Measurements from ENCODE around the gene SLC6A16.

SLC6A16 gene

DNA sequence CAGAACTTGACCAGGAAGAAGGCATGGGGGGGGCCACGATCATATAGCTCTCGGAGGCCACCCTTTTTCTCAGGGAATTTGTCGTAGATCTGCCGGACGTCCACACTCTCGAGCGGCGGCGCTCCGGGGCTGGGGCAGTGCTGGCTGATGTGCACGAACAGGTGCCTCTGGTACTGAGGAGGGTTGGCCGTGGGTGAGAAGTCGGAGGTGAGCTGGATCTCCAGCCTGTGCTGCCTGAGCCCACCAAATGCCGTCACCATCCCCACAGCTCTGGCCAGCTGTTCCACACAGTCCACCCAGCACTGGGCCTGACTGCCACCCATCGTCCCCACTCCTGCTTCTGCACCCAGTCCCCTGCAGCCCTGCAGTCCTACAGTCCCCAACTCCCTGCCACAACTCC, 22.2 kb upstream of the SLC6A16 start:
- no peak overlapping the region for H3K27ac ChIP-seq (replicated peaks)
- TF ChIP-seq SPI1 (IDR thresholded peaks at IDR 0.05; ENCODE audit: borderline replicate concordance, low read depth): no peak
- no peak for TF ChIP-seq POLR2AphosphoS5 (IDR thresholded peaks at IDR 0.05; ENCODE audit: low read depth)
- TF ChIP-seq GABPA (IDR thresholded peaks at IDR 0.05; ENCODE audit: low read depth): no peak
- TF ChIP-seq, protein P1, sequence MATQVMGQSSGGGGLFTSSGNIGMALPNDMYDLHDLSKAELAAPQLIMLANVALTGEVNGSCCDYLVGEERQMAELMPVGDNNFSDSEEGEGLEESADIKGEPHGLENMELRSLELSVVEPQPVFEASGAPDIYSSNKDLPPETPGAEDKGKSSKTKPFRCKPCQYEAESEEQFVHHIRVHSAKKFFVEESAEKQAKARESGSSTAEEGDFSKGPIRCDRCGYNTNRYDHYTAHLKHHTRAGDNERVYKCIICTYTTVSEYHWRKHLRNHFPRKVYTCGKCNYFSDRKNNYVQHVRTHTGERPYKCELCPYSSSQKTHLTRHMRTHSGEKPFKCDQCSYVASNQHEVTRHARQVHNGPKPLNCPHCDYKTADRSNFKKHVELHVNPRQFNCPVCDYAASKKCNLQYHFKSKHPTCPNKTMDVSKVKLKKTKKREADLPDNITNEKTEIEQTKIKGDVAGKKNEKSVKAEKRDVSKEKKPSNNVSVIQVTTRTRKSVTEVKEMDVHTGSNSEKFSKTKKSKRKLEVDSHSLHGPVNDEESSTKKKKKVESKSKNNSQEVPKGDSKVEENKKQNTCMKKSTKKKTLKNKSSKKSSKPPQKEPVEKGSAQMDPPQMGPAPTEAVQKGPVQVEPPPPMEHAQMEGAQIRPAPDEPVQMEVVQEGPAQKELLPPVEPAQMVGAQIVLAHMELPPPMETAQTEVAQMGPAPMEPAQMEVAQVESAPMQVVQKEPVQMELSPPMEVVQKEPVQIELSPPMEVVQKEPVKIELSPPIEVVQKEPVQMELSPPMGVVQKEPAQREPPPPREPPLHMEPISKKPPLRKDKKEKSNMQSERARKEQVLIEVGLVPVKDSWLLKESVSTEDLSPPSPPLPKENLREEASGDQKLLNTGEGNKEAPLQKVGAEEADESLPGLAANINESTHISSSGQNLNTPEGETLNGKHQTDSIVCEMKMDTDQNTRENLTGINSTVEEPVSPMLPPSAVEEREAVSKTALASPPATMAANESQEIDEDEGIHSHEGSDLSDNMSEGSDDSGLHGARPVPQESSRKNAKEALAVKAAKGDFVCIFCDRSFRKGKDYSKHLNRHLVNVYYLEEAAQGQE (IDR thresholded peaks at IDR 0.05; ENCODE audit: insufficient replicate concordance, low read depth): no peak
- TF ChIP-seq, protein P2, sequence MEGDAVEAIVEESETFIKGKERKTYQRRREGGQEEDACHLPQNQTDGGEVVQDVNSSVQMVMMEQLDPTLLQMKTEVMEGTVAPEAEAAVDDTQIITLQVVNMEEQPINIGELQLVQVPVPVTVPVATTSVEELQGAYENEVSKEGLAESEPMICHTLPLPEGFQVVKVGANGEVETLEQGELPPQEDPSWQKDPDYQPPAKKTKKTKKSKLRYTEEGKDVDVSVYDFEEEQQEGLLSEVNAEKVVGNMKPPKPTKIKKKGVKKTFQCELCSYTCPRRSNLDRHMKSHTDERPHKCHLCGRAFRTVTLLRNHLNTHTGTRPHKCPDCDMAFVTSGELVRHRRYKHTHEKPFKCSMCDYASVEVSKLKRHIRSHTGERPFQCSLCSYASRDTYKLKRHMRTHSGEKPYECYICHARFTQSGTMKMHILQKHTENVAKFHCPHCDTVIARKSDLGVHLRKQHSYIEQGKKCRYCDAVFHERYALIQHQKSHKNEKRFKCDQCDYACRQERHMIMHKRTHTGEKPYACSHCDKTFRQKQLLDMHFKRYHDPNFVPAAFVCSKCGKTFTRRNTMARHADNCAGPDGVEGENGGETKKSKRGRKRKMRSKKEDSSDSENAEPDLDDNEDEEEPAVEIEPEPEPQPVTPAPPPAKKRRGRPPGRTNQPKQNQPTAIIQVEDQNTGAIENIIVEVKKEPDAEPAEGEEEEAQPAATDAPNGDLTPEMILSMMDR (IDR thresholded peaks at IDR 0.05; ENCODE audit: insufficient read depth, low read length): no peak
- H3K4me3 ChIP-seq (replicated peaks; ENCODE audit: insufficient read depth, low read length): no peak overlapping the region
- no peak for DNase-seq (ENCODE audit: low read depth in 1 of 2, low spot score in 1 of 2)
- no peaks in the 10 kb centered on the region for H3K27me3 ChIP-seq (ENCODE audit: insufficient read depth, poor library complexity, severe bottlenecking)

DNA sequence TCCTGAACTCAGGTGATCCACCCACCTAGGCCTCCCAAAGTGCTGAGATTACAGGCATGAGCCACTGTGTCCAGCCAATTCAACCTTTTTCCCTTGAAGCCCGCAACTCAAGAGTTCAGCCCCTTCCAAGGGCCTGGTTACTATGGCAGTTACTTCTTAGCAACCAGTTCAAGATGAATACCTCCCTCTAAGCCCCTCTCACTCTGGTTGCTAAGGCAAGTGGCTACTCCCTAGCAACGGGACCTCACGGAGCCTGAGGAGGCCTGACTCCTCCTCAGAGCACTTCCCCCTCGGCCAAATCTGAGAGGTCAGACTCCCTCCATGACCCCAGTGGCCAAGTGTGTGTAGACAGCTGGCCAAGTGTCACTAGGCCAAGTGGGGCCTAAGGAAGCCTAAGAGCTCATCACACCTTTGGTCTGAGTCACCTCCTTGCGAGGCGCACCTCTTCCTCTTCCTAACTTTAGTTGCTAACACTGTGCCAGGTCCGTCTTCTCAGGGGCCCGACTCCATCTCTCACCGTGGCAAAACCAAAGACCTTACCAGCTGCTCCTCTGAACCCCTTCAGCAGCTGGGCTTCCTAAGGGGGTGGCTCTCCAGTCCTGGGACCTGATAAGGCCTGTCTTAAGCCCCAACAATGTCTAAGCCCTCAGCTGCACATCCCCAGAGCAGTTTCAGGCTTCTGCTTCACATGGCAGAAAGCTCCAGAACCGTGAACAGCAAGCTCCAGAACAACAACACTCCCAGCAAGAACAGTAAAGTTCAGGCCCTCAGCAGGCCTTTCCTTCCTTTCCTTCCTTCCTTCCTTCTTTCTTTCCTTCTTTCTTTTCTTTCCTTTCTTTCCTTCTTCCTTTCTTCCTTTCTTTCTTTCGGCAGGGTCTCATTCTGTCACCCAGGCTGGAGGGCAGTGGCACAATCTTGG, 19.8 kb upstream of the SLC6A16 start:
- no peak overlapping the region for H3K27ac ChIP-seq (replicated peaks)
- no peak overlapping the region for H3K4me3 ChIP-seq (replicated peaks; ENCODE audit: insufficient read depth, low read length)
- no peak for TF ChIP-seq SPI1 (IDR thresholded peaks at IDR 0.05; ENCODE audit: borderline replicate concordance, low read depth)
- TF ChIP-seq POLR2AphosphoS5 (IDR thresholded peaks at IDR 0.05; ENCODE audit: low read depth): no peak
- TF ChIP-seq, protein P2 (IDR thresholded peaks at IDR 0.05; ENCODE audit: insufficient read depth, low read length): no peak
- TF ChIP-seq GABPA (IDR thresholded peaks at IDR 0.05; ENCODE audit: low read depth): no peak
- TF ChIP-seq, protein P1 (IDR thresholded peaks at IDR 0.05; ENCODE audit: insufficient replicate concordance, low read depth): no peak
- H3K27me3 ChIP-seq (ENCODE audit: insufficient read depth, poor library complexity, severe bottlenecking): no peaks in the 10 kb centered on the region
- no peak for DNase-seq (ENCODE audit: low read depth in 1 of 2, low spot score in 1 of 2)

DNA sequence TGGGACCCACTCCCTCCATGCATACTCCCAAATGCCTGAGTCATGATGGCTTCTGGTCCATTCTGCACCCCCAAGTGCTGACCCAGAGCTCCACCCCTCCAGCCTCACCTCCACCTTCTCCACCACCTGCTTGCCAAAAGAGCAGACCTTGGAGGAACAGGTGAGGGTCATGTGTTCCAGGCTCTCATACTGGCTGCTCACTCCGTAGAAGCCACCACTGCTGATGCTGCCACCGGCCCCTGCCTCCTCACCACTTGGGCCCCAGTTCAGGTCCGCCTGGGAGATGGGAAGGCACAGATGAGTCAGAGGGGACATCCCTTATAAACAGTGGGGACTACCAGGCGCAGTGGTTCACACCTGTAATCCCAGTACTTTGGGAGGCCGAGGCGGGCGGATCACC, 18.1 kb upstream of the SLC6A16 start:
- DNase-seq (ENCODE audit: low read depth in 1 of 2, low spot score in 1 of 2): no peak
- Histone ChIP-seq H3K4me3 (replicated peaks; ENCODE audit: insufficient read depth, low read length) (no peak overlapping the region), H3K27me3 (ENCODE audit: insufficient read depth, poor library complexity, severe bottlenecking) (no peaks in the 10 kb centered on the region), H3K27ac (replicated peaks) (no peak overlapping the region)
- TF ChIP-seq, protein P2 (IDR thresholded peaks at IDR 0.05; ENCODE audit: insufficient read depth, low read length): no peak
- TF ChIP-seq, protein P1 (IDR thresholded peaks at IDR 0.05; ENCODE audit: insufficient replicate concordance, low read depth): no peak
- TF ChIP-seq SPI1 (IDR thresholded peaks at IDR 0.05; ENCODE audit: borderline replicate concordance, low read depth) (no peak), GABPA (IDR thresholded peaks at IDR 0.05; ENCODE audit: low read depth) (no peak), POLR2AphosphoS5 (IDR thresholded peaks at IDR 0.05; ENCODE audit: low read depth) (no peak)

Measured in HL-60 (cell line).